GM23338 (cell line): Measurements from ENCODE around the gene SF3B2. TPM values are rescaled to one million over a fixed set of nuclear protein-coding genes. Genes with fewer than 3 reads are reported as not detected.

ENCODE experiments used
- ATAC-seq: fragments of 200-7000 bp; cut with Tn5 transposase; 3 replicates; pipeline ENCODE4 v1.9.1; 2020
- DNase-seq: peaks from one replicate; pipeline ENCODE4 v3.0.0-alpha.2; 2015; ENCODE audit warnings: low spot score
- H2AFZ ChIP-seq: fragments of 200-600 bp; sonication (generic); 2 replicates; pipeline ENCODE4 v1.8.0; 2016; ENCODE audit warnings: antibody characterized with exemption, mild to moderate bottlenecking, moderate library complexity
- H3F3A ChIP-seq: fragments of 200-600 bp; sonication (generic); replicated peaks from 2 replicates; pipeline ENCODE4 v1.8.0; 2017; ENCODE audit warnings: antibody characterized with exemption, mixed run types, low read depth
- H3K27ac ChIP-seq: fragments of 200-600 bp; sonication (generic); 2 replicates; pipeline ENCODE4 v1.6.1; 2016; ENCODE audit warnings: low read depth
- H3K27me3 ChIP-seq: fragments of 200-600 bp; sonication (generic); 2 replicates; pipeline ENCODE4 v1.8.0; 2016; ENCODE audit warnings: mild to moderate bottlenecking, mixed run types, moderate library complexity; ENCODE audit not compliant: insufficient read depth
- H3K36me3 ChIP-seq: fragments of 200-600 bp; sonication (generic); 2 replicates; pipeline ENCODE4 v1.8.0; 2016; ENCODE audit warnings: mild to moderate bottlenecking; ENCODE audit not compliant: insufficient read depth
- H3K4me1 ChIP-seq: fragments of 200-600 bp; sonication (generic); 2 replicates; pipeline ENCODE4 v1.8.0; 2016; ENCODE audit warnings: mild to moderate bottlenecking, moderate library complexity; ENCODE audit not compliant: insufficient read depth
- H3K4me2 ChIP-seq: fragments of 200-600 bp; sonication (generic); 2 replicates; pipeline ENCODE4 v1.7.1; 2017; ENCODE audit warnings: mixed run types
- H3K4me3 ChIP-seq: fragments of 200-600 bp; sonication (generic); 2 replicates; pipeline ENCODE4 v1.6.1; 2016; ENCODE audit warnings: mixed run types
- H3K79me2 ChIP-seq: fragments of 200-600 bp; sonication (generic); replicated peaks from 2 replicates; pipeline ENCODE4 v1.8.0; 2017; ENCODE audit warnings: mild to moderate bottlenecking; ENCODE audit not compliant: insufficient read depth
- H3K9me2 ChIP-seq: fragments of 200-600 bp; sonication (generic); 2 replicates; pipeline ENCODE4 v1.8.0; 2017; ENCODE audit not compliant: insufficient read depth
- H4K20me1 ChIP-seq: fragments of 200-600 bp; sonication (generic); replicated peaks from 2 replicates; pipeline ENCODE4 v1.8.0; 2017; ENCODE audit warnings: mild to moderate bottlenecking; ENCODE audit not compliant: insufficient read depth
- H3K27ac Mint-ChIP-seq: 2 replicates; pipeline ENCODE4 v1.8.0; 2020; ENCODE audit warnings: inconsistent platforms, mild to moderate bottlenecking, moderate library complexity, mixed read lengths
- H3K27me3 Mint-ChIP-seq: 3 replicates; pipeline ENCODE4 v1.8.0; 2022; ENCODE audit warnings: low read depth, mild to moderate bottlenecking, moderate library complexity, mixed read lengths, inconsistent platforms; ENCODE audit not compliant: insufficient read depth, poor library complexity
- H3K36me3 Mint-ChIP-seq: 3 replicates; pipeline ENCODE4 v1.8.0; 2021; ENCODE audit warnings: low read depth, mild to moderate bottlenecking, inconsistent platforms, moderate library complexity, mixed read lengths
- H3K4me1 Mint-ChIP-seq: 3 replicates; pipeline ENCODE4 v1.8.0; 2020; ENCODE audit warnings: mild to moderate bottlenecking, inconsistent platforms, mixed read lengths
- H3K4me3 Mint-ChIP-seq: 3 replicates; pipeline ENCODE4 v1.8.0; 2021; ENCODE audit warnings: moderate library complexity, mild to moderate bottlenecking, inconsistent platforms, mixed read lengths
- H3K9me3 Mint-ChIP-seq: 3 replicates; pipeline ENCODE4 v1.8.0; 2020; ENCODE audit warnings: moderate library complexity, mild to moderate bottlenecking, inconsistent platforms, mixed read lengths
- CTCF ChIP-seq, 2 experiments: fragments of 200-600 bp in 1 of 2; sonication (generic) in 1 of 2; conservative IDR thresholded peaks; 2 replicates each; pipeline versions ENCODE4 v1.5.1 to v1.6.1; 2016 to 2017; ENCODE audit warnings: antibody characterized with exemption in 2 of 2, low read depth in 2 of 2, mild to moderate bottlenecking in 2 of 2, moderate library complexity in 1 of 2
- EZH2 ChIP-seq: fragments of 200-600 bp; sonication (generic); IDR thresholded peaks from one replicate; pipeline ENCODE4 v1.8.0; 2017; ENCODE audit warnings: antibody characterized with exemption, mild to moderate bottlenecking, low read depth; ENCODE audit not compliant: unreplicated experiment
- JUNB ChIP-seq: IDR thresholded peaks from one replicate; pipeline ENCODE4 v1.6.1; 2016; ENCODE audit warnings: antibody characterized with exemption; ENCODE audit not compliant: unreplicated experiment
- STAT1 ChIP-seq: IDR thresholded peaks from one replicate; pipeline ENCODE4 v1.6.1; 2016; ENCODE audit warnings: antibody characterized with exemption; ENCODE audit not compliant: unreplicated experiment
- ZNF462 ChIP-seq: fragments of 250-450 bp; sonication (Bioruptor Pico); IDR thresholded peaks from 2 replicates; pipeline ENCODE4 v1.5.0; 2020; ENCODE audit warnings: mild to moderate bottlenecking, moderate library complexity
- polyA plus RNA-seq: library from polyadenylated mRNA; unstranded; fragments of >200 nt; fragmentation: Nextera tagmentation; extraction: Ambion mirVana; gene quantifications from 2 replicates; pipeline ENCODE4 v1.2.1, GENCODE V29; 2016
- total RNA-seq: library from RNA; depleted of rRNA; stranded (reverse); fragments of >200 nt; shearing (Covaris generic); gene quantifications from 2 replicates; pipeline ENCODE4 v1.2.3, GENCODE V29; 2014

The SF3B2 gene
- total and polyA plus RNA-seq, 2 experiments from 2014 or later: 173 to 180 TPM

GRCh38 chr11:66016793-66017177 is 35.4 kb upstream of the SF3B2 start:
- Histone ChIP-seq H3K4me3 (no peak overlapping the region), H3K4me2 (no peak overlapping the region), H3K79me2 (no peaks in the 10 kb centered on the region), H3F3A (no peaks in the 10 kb centered on the region), H2AFZ (no peak overlapping the region), H3K9me2 (no peaks in the 10 kb centered on the region), H3K4me1 (no peaks in the 10 kb centered on the region), H3K27ac (no peak overlapping the region), H3K27me3 (peaks cover 12% of the 10 kb centered on the region), H3K36me3 (no peaks in the 10 kb centered on the region), H4K20me1 (no peaks in the 10 kb centered on the region)
- no peak overlapping the region for H3K4me3 Mint-ChIP-seq
- no peak for ATAC-seq
- H3K27ac Mint-ChIP-seq: no peak overlapping the region
- H3K4me1 Mint-ChIP-seq: no peaks in the 10 kb centered on the region
- TF ChIP-seq CTCF (conservative IDR thresholded peaks at IDR 0.05; ENCODE audit: low read depth in 2 of 2) (no peak), STAT1 (no peak), EZH2 (no peak), JUNB (no peak), ZNF462 (CRISPR knock-in tag) (no peak)
- H3K27me3 Mint-ChIP-seq: peaks cover 11% of the 10 kb centered on the region
- H3K9me3 Mint-ChIP-seq: no peaks in the 10 kb centered on the region
- no peak for DNase-seq
- no peaks in the 10 kb centered on the region for H3K36me3 Mint-ChIP-seq
